DOHH2 (cell line): ENCODE data around the gene CFAP57.

Experiments used
- CTCF ChIP-seq: fragments of 200-600 bp; sonication (generic); IDR thresholded peaks from one replicate; pipeline ENCODE4 v1.5.1; 2014; ENCODE audit warnings: antibody characterized with exemption, mild to moderate bottlenecking, low read depth, low read length; ENCODE audit not compliant: poor library complexity, severe bottlenecking
- EZH2phosphoT487 ChIP-seq: fragments of 200-600 bp; sonication (generic); IDR thresholded peaks from 2 replicates; pipeline ENCODE4 v1.6.1; 2017; ENCODE audit warnings: borderline replicate concordance, mild to moderate bottlenecking, antibody characterized with exemption, low read length, moderate library complexity, mixed read lengths

GRCh38 chr1:43288058-43288784, 116.1 kb downstream of the CFAP57 start:
- TF ChIP-seq CTCF: no peak
- TF ChIP-seq EZH2phosphoT487: no peak
